GM19351 (cell line): ENCODE results near the gene JUN.
"Not testable (repeated sequence)": the region's sequence is repeated elsewhere in the genome, so short reads cannot be mapped to it uniquely, and the experiment has no call there.

Experiments
- ATAC-seq: cut with Tn5 transposase; IDR thresholded peaks from one replicate; pipeline ENCODE4 v1.9.1; 2021; ENCODE audit warnings: mild to moderate bottlenecking, moderate library complexity; ENCODE audit not compliant: unreplicated experiment

JUN gene

GRCh38 chr1:58809325-58810010 is 25.6 kb upstream of the JUN start:
- no peak for ATAC-seq

GRCh38 chr1:58808077-58808476 is 24.2 kb upstream of the JUN start:
- ATAC-seq: no peak

- ATAC-seq: peak; percentile 74
These were observed 22.1 kb upstream of the JUN start for GRCh38 chr1:58805716-58806571.

GRCh38 chr1:58804853-58805565 is 21.2 kb upstream of the JUN start:
- no peak for ATAC-seq

- ATAC-seq: no peak
These were observed 20.0 kb upstream of the JUN start for GRCh38 chr1:58803858-58804257.

GRCh38 chr1:58802640-58803399 is 19.0 kb upstream of the JUN start:
- no peak for ATAC-seq

- ATAC-seq: not testable (repeated sequence)
These were observed 17.4 kb upstream of the JUN start for GRCh38 chr1:58801286-58801685.

GRCh38 chr1:58799650-58800049 is 15.8 kb upstream of the JUN start:
- no peak for ATAC-seq

GRCh38 chr1:58798910-58799442 is 15.1 kb upstream of the JUN start:
- no peak for ATAC-seq

- ATAC-seq: no peak
These were observed 12.6 kb upstream of the JUN start for GRCh38 chr1:58796416-58796815.

- no peak for ATAC-seq
These were observed 10.7 kb upstream of the JUN start for GRCh38 chr1:58794585-58794984.

GRCh38 chr1:58792846-58793245 is 9.0 kb upstream of the JUN start:
- ATAC-seq: no peak

GRCh38 chr1:58791106-58791505 is 7.3 kb upstream of the JUN start:
- no peak for ATAC-seq

- ATAC-seq: no peak
These were observed 6.3 kb upstream of the JUN start for GRCh38 chr1:58789996-58790660.

GRCh38 chr1:58789322-58789856 is 5.5 kb upstream of the JUN start:
- ATAC-seq: no peak

GRCh38 chr1:58788259-58788658 is 4.4 kb upstream of the JUN start:
- no peak for ATAC-seq

GRCh38 chr1:58786927-58787245 is 3.0 kb upstream of the JUN start:
- no peak for ATAC-seq

GRCh38 chr1:58786184-58786926 is 2.5 kb upstream of the JUN start:
- no peak for ATAC-seq

GRCh38 chr1:58785442-58786058 is 1.7 kb upstream of the JUN start:
- no peak for ATAC-seq
